T-helper 1 cell (primary cell): Measurements from ENCODE around the gene SH3BP2.
"Not testable (repeated sequence)": the region's sequence is repeated elsewhere in the genome, so short reads cannot be mapped to it uniquely, and the experiment has no call there.

Experiments
- DNase-seq, 5 donors: peaks; one replicate each; pipeline ENCODE4 v3.0.0-alpha.2; 2012 to 2020
- total RNA-seq, 4 donors: gene quantifications; one replicate each; lab custom pipeline; 2026; lab: John Stamatoyannopoulos, UW

Gene SH3BP2
- total RNA-seq = 42.4 to 80.6 (median 72.0) reads per million in 4 donors

- peak; percentile 47 to 61 (median 55) for DNase-seq
Observed at GRCh38 chr4:2792711-2793585, at the start of gene SH3BP2. Gene SH3BP2, plus strand, starts transcription at chr4:2793085. Its CDS starts 27,533 bp downstream, at chr4:2820618.

- no peak for DNase-seq
Observed at GRCh38 chr4:2743518-2744445, 49.1 kb upstream of the SH3BP2 start.

GRCh38 chr4:2744576-2745270 is 48.2 kb upstream of the SH3BP2 start:
- DNase-seq = no peak

- DNase-seq = no peak
Observed at GRCh38 chr4:2745516-2745915, 47.4 kb upstream of the SH3BP2 start.

GRCh38 chr4:2745981-2746806 is 46.7 kb upstream of the SH3BP2 start:
- DNase-seq = peak; percentile 69 to 95 (median 82)

- peak in 1 of 5 donors; percentile 31 for DNase-seq
Observed at GRCh38 chr4:2746891-2747695, 45.8 kb upstream of the SH3BP2 start.

GRCh38 chr4:2750719-2751605 is 41.9 kb upstream of the SH3BP2 start:
- no peak for DNase-seq

GRCh38 chr4:2753436-2753835 is 39.4 kb upstream of the SH3BP2 start:
- DNase-seq = no peak

- DNase-seq = no peak
Observed at GRCh38 chr4:2754848-2755819, 37.8 kb upstream of the SH3BP2 start.

- peak; percentile 68 to 80 (median 73) for DNase-seq
Observed at GRCh38 chr4:2755821-2756690, 36.8 kb upstream of the SH3BP2 start, which contains the start of gene TNIP2. Gene TNIP2, minus strand, starts transcription at chr4:2756336. Its CDS starts 47 bp downstream, at chr4:2756289.

- DNase-seq = no peak
Observed at GRCh38 chr4:2756691-2757350, 36.1 kb upstream of the SH3BP2 start.

- no peak for DNase-seq
Observed at GRCh38 chr4:2757426-2757825, 35.5 kb upstream of the SH3BP2 start.

GRCh38 chr4:2761035-2761923 is 31.6 kb upstream of the SH3BP2 start:
- no peak for DNase-seq

- DNase-seq = no peak
Observed at GRCh38 chr4:2762048-2762447, 30.8 kb upstream of the SH3BP2 start.

- DNase-seq = not testable (repeated sequence)
Observed at GRCh38 chr4:2762486-2763370, 30.2 kb upstream of the SH3BP2 start.
